HPDE6-E6E7 (cell line): Measurements from ENCODE around the gene C10orf95.
A peak's percentile ranks its signal among the peaks of the same experiment; 100 is the strongest.
"Not testable (repeated sequence)": the region's sequence is repeated elsewhere in the genome, so short reads cannot be mapped to it uniquely, and the experiment has no call there.

Experiments
- DNase-seq: peaks from one replicate; pipeline ENCODE4 v3.0.0; 2011; ENCODE audit warnings: missing footprints; ENCODE audit errors: extremely low spot score

C10orf95 gene

GRCh38 chr10:102451105-102451969 lies at the start of gene C10orf95:
TSS of gene C10orf95 (minus strand) at chr10:102451543. CDS start at chr10:102451093, 450 bp downstream.
- no peak for DNase-seq

- DNase-seq = not testable (repeated sequence)
Observed at GRCh38 chr10:102500686-102501085, 49.3 kb upstream of the C10orf95 start.

GRCh38 chr10:102499356-102499755 lies 48.0 kb upstream of the C10orf95 start:
- no peak for DNase-seq

- no peak for DNase-seq
Observed at GRCh38 chr10:102497545-102497944, 46.2 kb upstream of the C10orf95 start.

GRCh38 chr10:102493771-102494170 lies 42.4 kb upstream of the C10orf95 start:
- DNase-seq = peak; percentile 37

GRCh38 chr10:102492983-102493382 lies 41.6 kb upstream of the C10orf95 start:
- DNase-seq = no peak

GRCh38 chr10:102492344-102492939 lies 41.1 kb upstream of the C10orf95 start:
- DNase-seq = no peak

GRCh38 chr10:102491136-102491535 lies 39.8 kb upstream of the C10orf95 start:
- DNase-seq = no peak

GRCh38 chr10:102485093-102485784 lies 33.9 kb upstream of the C10orf95 start:
- DNase-seq = no peak

GRCh38 chr10:102484021-102484420 lies 32.7 kb upstream of the C10orf95 start:
- no peak for DNase-seq

- DNase-seq = no peak
Observed at GRCh38 chr10:102480396-102480795, 29.1 kb upstream of the C10orf95 start.

GRCh38 chr10:102479651-102480050 lies 28.3 kb upstream of the C10orf95 start:
- DNase-seq = no peak

- DNase-seq = no peak
Observed at GRCh38 chr10:102476466-102477141, 25.3 kb upstream of the C10orf95 start.

- no peak for DNase-seq
Observed at GRCh38 chr10:102475451-102476040, 24.2 kb upstream of the C10orf95 start.

- DNase-seq = no peak
Observed at GRCh38 chr10:102473445-102474331, 22.3 kb upstream of the C10orf95 start.

- DNase-seq = no peak
Observed at GRCh38 chr10:102470579-102471546, 19.5 kb upstream of the C10orf95 start.

- no peak for DNase-seq
Observed at GRCh38 chr10:102468683-102469082, 17.3 kb upstream of the C10orf95 start.

- no peak for DNase-seq
Observed at GRCh38 chr10:102467971-102468438, 16.7 kb upstream of the C10orf95 start.

- no peak for DNase-seq
Observed at GRCh38 chr10:102467318-102467717, 16.0 kb upstream of the C10orf95 start.
